Nephron progenitor cell (in vitro differentiated cells): ENCODE results near the gene TMEFF1.

Source experiments
- DNase-seq: peaks from one replicate; pipeline ENCODE4 v3.0.0; 2021
- H3K27ac Mint-ChIP-seq: 2 replicates; pipeline ENCODE4 v1.8.0; 2021; ENCODE audit warnings: mild to moderate bottlenecking, moderate library complexity, mixed read lengths
- H3K27me3 Mint-ChIP-seq: 2 replicates; pipeline ENCODE4 v1.8.0; 2021; ENCODE audit warnings: mild to moderate bottlenecking, low read depth, mixed read lengths; ENCODE audit not compliant: poor library complexity
- H3K36me3 Mint-ChIP-seq: 2 replicates; pipeline ENCODE4 v1.8.0; 2021; ENCODE audit warnings: low read depth, mixed read lengths
- H3K4me1 Mint-ChIP-seq: 2 replicates; pipeline ENCODE4 v1.8.0; 2021; ENCODE audit warnings: mixed read lengths
- H3K4me3 Mint-ChIP-seq: 2 replicates; pipeline ENCODE4 v1.8.0; 2021; ENCODE audit warnings: mild to moderate bottlenecking, moderate library complexity, mixed read lengths
- H3K9me3 Mint-ChIP-seq: 2 replicates; pipeline ENCODE4 v1.8.0; 2021; ENCODE audit warnings: mild to moderate bottlenecking, moderate library complexity, mixed read lengths
- CTCF ChIP-seq: fragments of 200-600 bp; sonication (generic); IDR thresholded peaks from 2 replicates; pipeline ENCODE4 v1.5.0; 2021; ENCODE audit warnings: antibody characterized with exemption

TMEFF1 gene

GRCh38 chr9:100455470-100455869, 17.5 kb upstream of the TMEFF1 start:
- no peak overlapping the region for H3K27ac Mint-ChIP-seq
- H3K36me3 Mint-ChIP-seq: peaks cover 46% of the 10 kb centered on the region
- H3K4me3 Mint-ChIP-seq: no peak overlapping the region
- TF ChIP-seq CTCF: no peak
- H3K4me1 Mint-ChIP-seq: no peaks in the 10 kb centered on the region
- H3K9me3 Mint-ChIP-seq: peaks cover 9% of the 10 kb centered on the region
- no peaks in the 10 kb centered on the region for H3K27me3 Mint-ChIP-seq
- DNase-seq: no peak

GRCh38 chr9:100457517-100457916, 15.4 kb upstream of the TMEFF1 start:
- peaks cover 25% of the 10 kb centered on the region for H3K36me3 Mint-ChIP-seq
- H3K27ac Mint-ChIP-seq: no peak overlapping the region
- H3K4me3 Mint-ChIP-seq: no peak overlapping the region
- H3K9me3 Mint-ChIP-seq: peaks cover 3% of the 10 kb centered on the region
- peaks cover under 1% of the 10 kb centered on the region for H3K4me1 Mint-ChIP-seq
- TF ChIP-seq CTCF: no peak
- H3K27me3 Mint-ChIP-seq: peaks cover 4% of the 10 kb centered on the region
- no peak for DNase-seq

GRCh38 chr9:100459963-100460362, 13.0 kb upstream of the TMEFF1 start:
- no peak for TF ChIP-seq CTCF
- H3K27ac Mint-ChIP-seq: no peak overlapping the region

GRCh38 chr9:100465274-100465673, 7.7 kb upstream of the TMEFF1 start:
- no peak for TF ChIP-seq CTCF
- no peak overlapping the region for H3K4me3 Mint-ChIP-seq
- no peaks in the 10 kb centered on the region for H3K36me3 Mint-ChIP-seq
- no peak overlapping the region for H3K27ac Mint-ChIP-seq
- DNase-seq: no peak
- H3K4me1 Mint-ChIP-seq: peaks cover 20% of the 10 kb centered on the region
- H3K9me3 Mint-ChIP-seq: no peaks in the 10 kb centered on the region
- peaks cover 14% of the 10 kb centered on the region for H3K27me3 Mint-ChIP-seq

More at GRCh38 chr9:100459963-100460362, 13.0 kb upstream of the TMEFF1 start:
- no peak for DNase-seq
- Mint-ChIP-seq H3K36me3 (peaks cover 3% of the 10 kb centered on the region), H3K9me3 (no peaks in the 10 kb centered on the region), H3K4me3 (no peak overlapping the region), H3K27me3 (peaks cover 11% of the 10 kb centered on the region), H3K4me1 (peaks cover 6% of the 10 kb centered on the region)

GRCh38 chr9:100465761-100466160, 7.2 kb upstream of the TMEFF1 start:
- Mint-ChIP-seq H3K9me3 (no peaks in the 10 kb centered on the region), H3K4me3 (no peak overlapping the region), H3K27ac (no peak overlapping the region), H3K36me3 (no peaks in the 10 kb centered on the region), H3K27me3 (peaks cover 14% of the 10 kb centered on the region), H3K4me1 (peaks cover 24% of the 10 kb centered on the region)
- no peak for DNase-seq
- TF ChIP-seq CTCF: no peak

- Mint-ChIP-seq H3K4me1 (peaks cover 27% of the 10 kb centered on the region), H3K4me3 (no peak overlapping the region), H3K27me3 (peaks cover 14% of the 10 kb centered on the region), H3K36me3 (no peaks in the 10 kb centered on the region), H3K9me3 (no peaks in the 10 kb centered on the region), H3K27ac (no peak overlapping the region)
- no peak for DNase-seq
- no peak for TF ChIP-seq CTCF
Measured at GRCh38 chr9:100466171-100466828, 6.6 kb upstream of the TMEFF1 start.
